Spleen (tissue), 11 donors: ENCODE data around the gene SRSF4. TPM values are rescaled to one million over a fixed set of nuclear protein-coding genes. Genes with fewer than 3 reads are reported as not detected.
"Not testable (repeated sequence)": the region's sequence is repeated elsewhere in the genome, so short reads cannot be mapped to it uniquely, and the experiment has no call there.

ENCODE experiments used
- DNase-seq: peaks from one replicate; pipeline ENCODE4 v3.0.0-alpha.2; 2020
- H3K27ac ChIP-seq, 8 donors: fragments of 200-600 bp; sonication (generic) in 7 of 8; 1 replicate in 4 of 8; 2 replicates in 4 of 8; pipeline versions ENCODE4 v1.5.0 to v1.8.0; 2016 to 2021; ENCODE audit warnings: inconsistent platforms in 4 of 8, mild to moderate bottlenecking in 4 of 8, moderate library complexity in 1 of 8
- H3K27me3 ChIP-seq, 7 donors: fragments of 200-600 bp; sonication (generic) in 6 of 7; replicated peaks in 1 of 7; 1 replicate in 4 of 7; 2 replicates in 3 of 7; pipeline versions ENCODE4 v1.5.0 to v1.8.0; 2016 to 2021; ENCODE audit warnings: inconsistent platforms in 3 of 7, mild to moderate bottlenecking in 1 of 7
- H3K36me3 ChIP-seq, 6 donors: fragments of 200-600 bp; sonication (generic) in 5 of 6; 1 replicate in 4 of 6; 2 replicates in 2 of 6; pipeline versions ENCODE4 v1.5.0 to v1.8.0; 2016 to 2021; ENCODE audit warnings: inconsistent platforms in 2 of 6
- H3K4me1 ChIP-seq, 6 donors: fragments of 200-600 bp; sonication (generic) in 5 of 6; 1 replicate in 3 of 6; 2 replicates in 3 of 6; pipeline versions ENCODE4 v1.5.0 to v1.8.0; 2016 to 2021; ENCODE audit warnings: inconsistent platforms in 3 of 6
- H3K4me3 ChIP-seq, 8 donors: fragments of 200-600 bp; sonication (generic) in 7 of 8; 1 replicate in 4 of 8; 2 replicates in 4 of 8; pipeline versions ENCODE4 v1.5.0 to v1.8.0; 2016 to 2021; ENCODE audit warnings: inconsistent platforms in 4 of 8, mild to moderate bottlenecking in 4 of 8, moderate library complexity in 2 of 8
- H3K9me3 ChIP-seq, 8 donors: fragments of 200-600 bp; sonication (generic) in 7 of 8; 1 replicate in 4 of 8; 2 replicates in 4 of 8; pipeline versions ENCODE4 v1.5.0 to v1.8.0; 2016 to 2021; ENCODE audit warnings: inconsistent platforms in 4 of 8
- POLR2A ChIP-seq, 3 donors: fragments of 450-650 bp; IDR thresholded peaks; one replicate each; pipeline ENCODE4 v1.5.1; 2017; ENCODE audit warnings: antibody characterized with exemption in 3 of 3, mild to moderate bottlenecking in 1 of 3
- POLR2AphosphoS5 ChIP-seq, 3 donors: sonication (generic); formaldehyde crosslinking; IDR thresholded peaks; one replicate each; pipeline ENCODE4 v1.5.1; 2017; ENCODE audit warnings: antibody characterized with exemption in 3 of 3
- WGBS, 5 donors: extraction: QIAGEN DNeasy Blood & Tissue Kit in 3 of 5; methylation state at CpG; one replicate each; pipeline versions ENCODE4 v1.1.5 to v1.1.7; 2013 to 2018; 5-methylcytosine and 5-hydroxymethylcytosine counted together
- intact Hi-C: fragments of 100-400 bp; cut with DNase I; formaldehyde crosslinking; loops from one replicate; pipeline ENCODE4 v1.15.0; 2023; ENCODE audit warnings: low total_unique reads
- polyA plus RNA-seq, 3 donors: library from polyadenylated mRNA; stranded (reverse); fragments of 200-250 nt; gene quantifications; one replicate each; pipeline ENCODE4 v1.2.1, GENCODE V29; 2013
- total RNA-seq, 7 donors: library from RNA; depleted of rRNA in 3 of 7; stranded (reverse); fragments of >200 nt in 3 of 7; fragmentation: NEBNext Ultra II Directional in 4 of 7; extraction: Animal tissue kit (Norgen Biotek cat#: 25700) in 4 of 7; gene quantifications; one replicate each; pipeline versions ENCODE4 v1.1.0 to v1.2.1, GENCODE V29; 2016 to 2021
- TF ChIP-seq, protein P1 (sequence below), 11 experiments: fragments of 200-600 bp in 7 of 11; fragments of 450-650 bp in 4 of 11; sonication (generic) in 4 of 11; IDR thresholded peaks in 8 of 11; conservative IDR thresholded peaks in 3 of 11; 1 replicate in 7 of 11; 2 replicates in 4 of 11; pipeline versions ENCODE4 v1.4.0 to v1.8.0; 2016 to 2021; ENCODE audit warnings: antibody characterized with exemption in 11 of 11, inconsistent platforms in 4 of 11, mild to moderate bottlenecking in 1 of 11
- donor health status: healthy with polysubstance abuse.
- donor health status: DM: no; HTN: no; CAD: no; lungs with moderate emphysema.
- donor health status: DM: no; HTN: no; CAD: no.
- donor health status: Bipolar disorder and iron deficiency.
- donor health status: healthy.
- donor health status: DM: no; HTN: no; CAD: no.
- donor health status: DM: yes; HTN: yes; CAD: no.

The SRSF4 gene
- total and polyA plus RNA-seq, 10 donors: 36.9 to 94.7 (median 80.8) TPM

DNA sequence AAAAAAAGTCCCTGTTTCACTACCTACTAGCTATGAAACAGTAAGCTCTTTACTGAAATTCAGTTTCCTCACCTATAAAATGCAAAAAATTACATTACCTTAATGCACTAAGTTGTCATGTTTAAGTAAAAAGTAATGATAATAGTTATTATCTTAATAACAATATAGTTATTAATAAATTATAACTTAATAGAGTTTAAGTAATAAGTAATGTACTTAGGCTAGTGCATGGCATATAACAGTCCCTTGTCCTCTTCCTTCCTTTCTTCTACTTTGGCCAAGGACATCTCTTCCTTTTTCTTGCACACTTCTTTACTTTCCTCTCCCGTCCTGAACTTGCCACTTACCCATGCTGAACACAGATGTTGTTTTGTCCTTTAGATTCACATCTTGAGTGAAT is 67.0 kb downstream of the SRSF4 start:
- DNase-seq: no peak
- no peaks in the 10 kb centered on the region for H3K27me3 ChIP-seq
- TF ChIP-seq, protein P1, sequence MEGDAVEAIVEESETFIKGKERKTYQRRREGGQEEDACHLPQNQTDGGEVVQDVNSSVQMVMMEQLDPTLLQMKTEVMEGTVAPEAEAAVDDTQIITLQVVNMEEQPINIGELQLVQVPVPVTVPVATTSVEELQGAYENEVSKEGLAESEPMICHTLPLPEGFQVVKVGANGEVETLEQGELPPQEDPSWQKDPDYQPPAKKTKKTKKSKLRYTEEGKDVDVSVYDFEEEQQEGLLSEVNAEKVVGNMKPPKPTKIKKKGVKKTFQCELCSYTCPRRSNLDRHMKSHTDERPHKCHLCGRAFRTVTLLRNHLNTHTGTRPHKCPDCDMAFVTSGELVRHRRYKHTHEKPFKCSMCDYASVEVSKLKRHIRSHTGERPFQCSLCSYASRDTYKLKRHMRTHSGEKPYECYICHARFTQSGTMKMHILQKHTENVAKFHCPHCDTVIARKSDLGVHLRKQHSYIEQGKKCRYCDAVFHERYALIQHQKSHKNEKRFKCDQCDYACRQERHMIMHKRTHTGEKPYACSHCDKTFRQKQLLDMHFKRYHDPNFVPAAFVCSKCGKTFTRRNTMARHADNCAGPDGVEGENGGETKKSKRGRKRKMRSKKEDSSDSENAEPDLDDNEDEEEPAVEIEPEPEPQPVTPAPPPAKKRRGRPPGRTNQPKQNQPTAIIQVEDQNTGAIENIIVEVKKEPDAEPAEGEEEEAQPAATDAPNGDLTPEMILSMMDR (IDR thresholded peaks at IDR 0.05 in 8 of 11, conservative IDR thresholded peaks at IDR 0.05 in 3 of 11): no peak
- TF ChIP-seq POLR2AphosphoS5 (IDR thresholded peaks at IDR 0.05) (no peak), POLR2A (IDR thresholded peaks at IDR 0.05) (no peak)
- intact Hi-C loops: no loop called here
- H3K36me3 ChIP-seq: peaks cover 0 to 100% (median 64%) of the 10 kb centered on the region in 6 donors
- no peaks in the 10 kb centered on the region for H3K4me1 ChIP-seq
- 81 to 89% (median 82%) methylated on average over 1 of the region's 1 CpG for WGBS, 5 donors
- H3K27ac ChIP-seq: no peak overlapping the region
- H3K9me3 ChIP-seq: no peaks in the 10 kb centered on the region
- no peak overlapping the region for H3K4me3 ChIP-seq

DNA sequence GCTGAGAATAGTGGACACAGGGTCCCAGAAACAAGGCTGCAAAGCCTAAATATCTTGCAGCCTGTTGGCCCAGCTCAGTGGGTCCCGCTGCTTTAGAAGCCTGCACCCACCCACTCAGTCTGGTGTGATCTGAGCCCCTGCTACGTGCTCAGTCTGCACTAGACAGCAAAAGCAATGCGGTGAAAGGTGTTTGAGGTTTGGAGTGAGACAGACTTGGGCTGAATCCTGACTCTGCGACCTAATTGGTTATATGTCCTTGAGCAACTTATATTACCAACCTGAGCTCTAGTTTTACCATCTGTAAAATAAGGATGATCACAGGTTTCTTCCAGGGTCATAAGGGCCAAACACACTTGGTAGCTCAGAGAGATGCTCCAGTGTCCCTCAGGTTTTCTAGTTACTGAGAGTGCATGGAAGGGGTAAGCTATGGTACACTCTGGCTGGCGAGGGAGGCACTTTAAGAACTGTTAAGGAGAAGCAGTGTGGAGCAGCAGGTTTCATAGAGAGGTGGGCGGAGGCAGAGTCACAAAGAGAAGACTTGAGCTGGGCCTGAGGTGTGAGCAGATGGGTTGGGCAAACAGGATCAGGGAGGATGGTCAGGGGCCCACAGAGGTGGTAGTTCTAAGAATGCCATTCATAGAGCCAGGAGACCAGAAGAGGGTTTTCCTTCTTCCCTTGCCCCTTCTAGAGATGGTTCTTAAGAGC is 68.1 kb downstream of the SRSF4 start:
- intact Hi-C loops: no loop called here
- Histone ChIP-seq H3K4me1 (no peaks in the 10 kb centered on the region), H3K36me3 (peaks cover 0 to 100% (median 70%) of the 10 kb centered on the region in 6 donors), H3K27ac (no peak overlapping the region), H3K27me3 (no peaks in the 10 kb centered on the region), H3K9me3 (no peaks in the 10 kb centered on the region), H3K4me3 (no peak overlapping the region)
- no peak for DNase-seq
- TF ChIP-seq, protein P1 (IDR thresholded peaks at IDR 0.05 in 8 of 11, conservative IDR thresholded peaks at IDR 0.05 in 3 of 11): no peak
- TF ChIP-seq POLR2A (IDR thresholded peaks at IDR 0.05): no peak
- no peak for TF ChIP-seq POLR2AphosphoS5 (IDR thresholded peaks at IDR 0.05)
- WGBS, 5 donors: 70 to 77% (median 72%) methylated on average over 6 of the region's 6 CpGs

DNA sequence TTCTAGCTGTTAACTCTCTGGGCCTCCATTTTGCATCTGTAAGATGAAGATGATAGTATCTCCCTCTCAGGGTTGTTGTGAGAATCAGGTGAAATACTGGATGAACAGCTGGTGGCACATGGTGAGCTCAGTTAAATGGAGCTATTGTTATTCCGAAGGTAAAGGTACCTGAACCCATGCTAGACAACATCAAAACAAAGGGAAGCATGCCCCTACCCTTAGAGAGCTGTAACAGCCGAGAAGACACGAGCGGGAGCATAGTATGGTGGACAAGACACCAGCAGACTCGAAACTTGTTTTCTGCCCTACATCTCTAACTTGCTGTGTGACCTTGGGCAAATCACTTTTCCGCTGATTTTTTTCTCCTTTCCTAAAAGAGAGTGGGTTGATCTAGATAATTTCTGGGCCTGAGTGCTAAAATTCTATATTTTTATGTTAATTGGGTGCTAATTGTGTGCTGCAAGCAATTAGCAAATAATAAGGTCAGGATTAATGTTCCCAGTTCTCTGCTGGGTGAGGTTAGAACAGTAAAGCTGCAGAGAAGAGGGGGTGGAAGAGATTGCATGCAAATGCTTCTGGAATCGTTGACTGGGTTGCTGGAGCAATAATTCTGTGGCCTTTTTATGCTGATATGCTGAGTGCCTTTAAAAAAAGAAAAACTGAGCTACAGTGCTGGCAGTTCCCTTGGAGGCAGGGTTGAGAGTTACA is 68.8 kb downstream of the SRSF4 start:
- no peak for DNase-seq
- intact Hi-C loops: no loop called here
- Histone ChIP-seq H3K4me1 (no peaks in the 10 kb centered on the region), H3K9me3 (no peaks in the 10 kb centered on the region), H3K36me3 (peaks cover 0 to 100% (median 68%) of the 10 kb centered on the region in 6 donors), H3K27ac (no peak overlapping the region), H3K4me3 (no peak overlapping the region), H3K27me3 (no peaks in the 10 kb centered on the region)
- 87 to 94% (median 91%) methylated on average over 7 of the region's 7 CpGs for WGBS, 5 donors
- TF ChIP-seq POLR2AphosphoS5 (IDR thresholded peaks at IDR 0.05) (no peak), POLR2A (IDR thresholded peaks at IDR 0.05) (no peak)
- TF ChIP-seq, protein P1 (IDR thresholded peaks at IDR 0.05 in 8 of 11, conservative IDR thresholded peaks at IDR 0.05 in 3 of 11): no peak

DNA sequence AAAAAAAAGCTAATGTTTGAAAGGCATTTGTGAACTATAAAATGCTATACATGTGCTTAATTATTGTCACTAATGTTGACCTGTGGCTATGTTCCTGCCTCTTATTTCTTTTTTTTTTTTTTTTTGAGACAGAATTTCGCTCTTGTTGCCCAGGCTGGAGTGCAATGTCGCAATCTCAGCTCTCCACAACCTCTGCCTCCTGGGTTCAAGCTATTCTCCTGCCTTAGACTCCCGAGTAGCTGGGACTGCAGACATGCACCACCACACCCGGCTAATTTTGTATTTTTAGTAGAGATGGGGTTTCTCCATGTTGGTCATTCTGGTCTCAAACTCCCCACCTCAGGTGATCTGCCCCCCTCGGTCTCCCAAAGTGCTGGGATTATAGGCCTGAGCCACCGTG is 73.7 kb downstream of the SRSF4 start:
- H3K4me1 ChIP-seq, DNase-seq, H3K9me3 ChIP-seq, H3K4me3 ChIP-seq, H3K27me3 ChIP-seq, H3K27ac ChIP-seq, intact Hi-C loops: not testable (repeated sequence)
- WGBS, 5 donors: 94 to 98% (median 95%) methylated on average over 6 of the region's 6 CpGs
- peaks cover 0 to 86% (median 30%) of the 10 kb centered on the region in 6 donors for H3K36me3 ChIP-seq
